ENCODE data around the gene SEPTIN2.

- TF ChIP-seq CTCF (conservative IDR thresholded peaks at IDR 0.05; ENCODE audit: low read length), result no peak
- no peak for TF ChIP-seq EZH2phosphoT487 (IDR thresholded peaks at IDR 0.05; ENCODE audit: borderline replicate concordance, low read depth, low read length)
Observed at GRCh38 chr2:241329669-241330615, 14.2 kb downstream of the SEPTIN2 start.

All from OCI-LY7 (cell line).